ENCODE data around the gene PTAR1. TPM values are rescaled to one million over a fixed set of nuclear protein-coding genes. Genes with fewer than 3 reads are reported as not detected.
"Not testable (repeated sequence)": the region's sequence is repeated elsewhere in the genome, so short reads cannot be mapped to it uniquely, and the experiment has no call there.

PTAR1 gene
- total RNA-seq, 1 donor from 2014 or later: 13.3 TPM

GRCh38 chr9:69768716-69769115 lies 8.9 kb upstream of the PTAR1 start:
- H3K27me3 ChIP-seq: no peaks in the 10 kb centered on the region
- intact Hi-C loops (cut with DNase I): no loop called here
- no peaks in the 10 kb centered on the region for H3K4me1 ChIP-seq
- H3K9me3 ChIP-seq: no peaks in the 10 kb centered on the region
- TF ChIP-seq CTCF (IDR thresholded peaks at IDR 0.05): no peak
- H3K36me3 ChIP-seq: no peaks in the 10 kb centered on the region
- H3K27ac ChIP-seq: no peak overlapping the region
- no peak overlapping the region for H3K4me3 ChIP-seq
- DNase-seq (ENCODE audit: low spot score in 2 of 2): no peak

GRCh38 chr9:69768101-69768500 lies 8.3 kb upstream of the PTAR1 start:
- no peaks in the 10 kb centered on the region for H3K27me3 ChIP-seq
- no peak overlapping the region for H3K27ac ChIP-seq
- no peak overlapping the region for H3K4me3 ChIP-seq
- H3K4me1 ChIP-seq: no peaks in the 10 kb centered on the region
- DNase-seq (ENCODE audit: low spot score in 2 of 2): no peak
- intact Hi-C loops (cut with DNase I): no loop called here
- TF ChIP-seq CTCF (IDR thresholded peaks at IDR 0.05): no peak
- H3K36me3 ChIP-seq: no peaks in the 10 kb centered on the region
- no peaks in the 10 kb centered on the region for H3K9me3 ChIP-seq

GRCh38 chr9:69763862-69764261 lies 4.1 kb upstream of the PTAR1 start:
- intact Hi-C loops (cut with DNase I): not testable (repeated sequence)

GRCh38 chr9:69762527-69762926 lies 2.7 kb upstream of the PTAR1 start:
- Histone ChIP-seq H3K27me3 (no peaks in the 10 kb centered on the region), H3K27ac (no peak overlapping the region), H3K4me3 (no peak overlapping the region), H3K4me1 (peaks cover 2 to 5% of the 10 kb centered on the region in 2 donors), H3K36me3 (no peaks in the 10 kb centered on the region), H3K9me3 (no peaks in the 10 kb centered on the region)
- intact Hi-C loops (cut with DNase I): no loop called here
- DNase-seq (ENCODE audit: low spot score in 2 of 2): no peak
- no peak for TF ChIP-seq CTCF (IDR thresholded peaks at IDR 0.05)

More at GRCh38 chr9:69763862-69764261, 4.1 kb upstream of the PTAR1 start:
- not testable (repeated sequence) for H3K4me1 ChIP-seq; DNase-seq (ENCODE audit: low spot score in 2 of 2); H3K27ac ChIP-seq; H3K27me3 ChIP-seq; H3K36me3 ChIP-seq; H3K4me3 ChIP-seq; H3K9me3 ChIP-seq

GRCh38 chr9:69760278-69760610 lies 433 bp upstream of the PTAR1 start:
- H3K9me3 ChIP-seq: no peaks in the 10 kb centered on the region
- peak overlapping the region; percentile 97 to 98 for H3K27ac ChIP-seq
- no peaks in the 10 kb centered on the region for H3K27me3 ChIP-seq
- H3K4me3 ChIP-seq: peak overlapping the region; percentile 92 to 97
- DNase-seq (ENCODE audit: low spot score in 2 of 2): no peak
- no peaks in the 10 kb centered on the region for H3K36me3 ChIP-seq
- H3K4me1 ChIP-seq: peaks cover 2 to 10% of the 10 kb centered on the region in 2 donors
- no peak for TF ChIP-seq CTCF (IDR thresholded peaks at IDR 0.05)
- intact Hi-C loops (cut with DNase I): no loop called here

- Histone ChIP-seq H3K4me3 (peak overlapping the region; percentile 92 to 97), H3K27me3 (no peaks in the 10 kb centered on the region), H3K4me1 (peaks cover 2 to 10% of the 10 kb centered on the region in 2 donors), H3K27ac (peak overlapping the region; percentile 97 to 98), H3K36me3 (no peaks in the 10 kb centered on the region), H3K9me3 (no peaks in the 10 kb centered on the region)
- no peak for TF ChIP-seq CTCF (IDR thresholded peaks at IDR 0.05)
- DNase-seq (ENCODE audit: low spot score in 2 of 2): no peak
- intact Hi-C loops (cut with DNase I): loop anchor here (1.0 to 5.0 kb wide), 3 partner anchors 87 to 499 kb away; partner anchors contain the start of genes APBA1 and SMC5
These were observed 790 bp downstream of the PTAR1 start for GRCh38 chr9:69759021-69759420.

Data from ascending aorta (tissue), 2 donors.